Peyer's patch (tissue), 4 donors: Measurements from ENCODE around the gene AGFG2. TPM values are rescaled to one million over a fixed set of nuclear protein-coding genes. Genes with fewer than 3 reads are reported as not detected.
"Not testable (repeated sequence)": the region's sequence is repeated elsewhere in the genome, so short reads cannot be mapped to it uniquely, and the experiment has no call there.

Source experiments
- DNase-seq, 3 donors: peaks; one replicate each; pipeline ENCODE4 v3.0.0-alpha.2; 2017 to 2019
- H3K27ac ChIP-seq, 4 donors: fragments of 200-600 bp; sonication (generic); one replicate each; pipeline ENCODE4 v1.5.1; 2016 to 2019
- H3K27me3 ChIP-seq, 2 donors: fragments of 200-600 bp; sonication (generic); one replicate each; pipeline ENCODE4 v1.5.1; 2019
- H3K36me3 ChIP-seq, 3 donors: fragments of 200-600 bp; sonication (generic); one replicate each; pipeline ENCODE4 v1.5.1; 2016 to 2019
- H3K4me1 ChIP-seq, 4 donors: fragments of 200-600 bp; sonication (generic); one replicate each; pipeline ENCODE4 v1.5.1; 2016 to 2019
- H3K4me3 ChIP-seq, 4 donors: fragments of 200-600 bp; sonication (generic); 1 replicate in 3 of 4; 2 replicates in 1 of 4; pipeline ENCODE4 v1.5.1; 2016 to 2019; ENCODE audit warnings: mild to moderate bottlenecking in 1 of 4
- H3K9me3 ChIP-seq, 4 donors: fragments of 200-600 bp; sonication (generic); one replicate each; pipeline ENCODE4 v1.5.1; 2016 to 2019; ENCODE audit warnings: mild to moderate bottlenecking in 1 of 4
- POLR2A ChIP-seq, 2 donors: fragments of 450-650 bp; IDR thresholded peaks; one replicate each; pipeline ENCODE4 v1.5.1; 2017; ENCODE audit warnings: antibody characterized with exemption in 2 of 2, mild to moderate bottlenecking in 2 of 2, moderate library complexity in 2 of 2
- total RNA-seq, 4 donors: library from RNA; depleted of rRNA; stranded (reverse); fragments of >200 nt; gene quantifications; one replicate each; pipeline ENCODE4 v1.1.0, GENCODE V29; 2016
- TF ChIP-seq, protein P1 (sequence below), 6 experiments: fragments of 450-650 bp in 4 of 6; fragments of 200-600 bp in 2 of 6; sonication (generic) in 1 of 6; IDR thresholded peaks; one replicate each; pipeline ENCODE4 v1.5.1; 2017 to 2019; ENCODE audit warnings: antibody characterized with exemption in 6 of 6, mild to moderate bottlenecking in 3 of 6, moderate library complexity in 1 of 6

The AGFG2 gene
- total RNA-seq, 4 donors from 2014 or later = 38.4 to 63.6 (median 49.9) TPM

GRCh38 chr7:100532165-100533022, 6.6 kb upstream of the AGFG2 start:
- Histone ChIP-seq H3K36me3 (no peaks in the 10 kb centered on the region), H3K27me3 (no peaks in the 10 kb centered on the region), H3K27ac (peak overlapping the region in 2 of 4 donors; percentile 58 to 67), H3K4me3 (no peak overlapping the region), H3K4me1 (no peaks in the 10 kb centered on the region), H3K9me3 (no peaks in the 10 kb centered on the region)
- no peak for DNase-seq
- TF ChIP-seq, protein P1, sequence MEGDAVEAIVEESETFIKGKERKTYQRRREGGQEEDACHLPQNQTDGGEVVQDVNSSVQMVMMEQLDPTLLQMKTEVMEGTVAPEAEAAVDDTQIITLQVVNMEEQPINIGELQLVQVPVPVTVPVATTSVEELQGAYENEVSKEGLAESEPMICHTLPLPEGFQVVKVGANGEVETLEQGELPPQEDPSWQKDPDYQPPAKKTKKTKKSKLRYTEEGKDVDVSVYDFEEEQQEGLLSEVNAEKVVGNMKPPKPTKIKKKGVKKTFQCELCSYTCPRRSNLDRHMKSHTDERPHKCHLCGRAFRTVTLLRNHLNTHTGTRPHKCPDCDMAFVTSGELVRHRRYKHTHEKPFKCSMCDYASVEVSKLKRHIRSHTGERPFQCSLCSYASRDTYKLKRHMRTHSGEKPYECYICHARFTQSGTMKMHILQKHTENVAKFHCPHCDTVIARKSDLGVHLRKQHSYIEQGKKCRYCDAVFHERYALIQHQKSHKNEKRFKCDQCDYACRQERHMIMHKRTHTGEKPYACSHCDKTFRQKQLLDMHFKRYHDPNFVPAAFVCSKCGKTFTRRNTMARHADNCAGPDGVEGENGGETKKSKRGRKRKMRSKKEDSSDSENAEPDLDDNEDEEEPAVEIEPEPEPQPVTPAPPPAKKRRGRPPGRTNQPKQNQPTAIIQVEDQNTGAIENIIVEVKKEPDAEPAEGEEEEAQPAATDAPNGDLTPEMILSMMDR (IDR thresholded peaks at IDR 0.05) = no peak
- no peak for TF ChIP-seq POLR2A (IDR thresholded peaks at IDR 0.05)

- not testable (repeated sequence) for H3K4me3 ChIP-seq, H3K27ac ChIP-seq, H3K36me3 ChIP-seq, H3K27me3 ChIP-seq, H3K9me3 ChIP-seq, DNase-seq
- H3K4me1 ChIP-seq = peaks cover 0 to 13% (median 4%) of the 10 kb centered on the region in 4 donors
Measured at GRCh38 chr7:100535982-100536381, 3.0 kb upstream of the AGFG2 start.

- peaks cover 0 to 17% (median 4%) of the 10 kb centered on the region in 4 donors for H3K4me1 ChIP-seq
- H3K27ac ChIP-seq, H3K36me3 ChIP-seq, H3K4me3 ChIP-seq, DNase-seq, H3K9me3 ChIP-seq, H3K27me3 ChIP-seq: not testable (repeated sequence)
Measured at GRCh38 chr7:100536695-100537094, 2.3 kb upstream of the AGFG2 start.

GRCh38 chr7:100538348-100538653, 702 bp upstream of the AGFG2 start:
- peaks cover 0 to 32% (median 6%) of the 10 kb centered on the region in 4 donors for H3K4me1 ChIP-seq
- no peaks in the 10 kb centered on the region for H3K36me3 ChIP-seq
- H3K27ac ChIP-seq = peak overlapping the region; percentile 35 to 76 (median 64)
- no peak for DNase-seq
- no peaks in the 10 kb centered on the region for H3K27me3 ChIP-seq
- H3K9me3 ChIP-seq = no peaks in the 10 kb centered on the region
- no peak for TF ChIP-seq POLR2A (IDR thresholded peaks at IDR 0.05)
- TF ChIP-seq, protein P1 (IDR thresholded peaks at IDR 0.05) = no peak
- H3K4me3 ChIP-seq = peak overlapping the region; percentile 18 to 43 (median 41)

- no peak for DNase-seq
- H3K9me3 ChIP-seq = no peaks in the 10 kb centered on the region
- no peak for TF ChIP-seq POLR2A (IDR thresholded peaks at IDR 0.05)
- TF ChIP-seq, protein P1 (IDR thresholded peaks at IDR 0.05) = no peak
- H3K27me3 ChIP-seq = no peaks in the 10 kb centered on the region
- peak overlapping the region; percentile 71 to 96 (median 87) for H3K4me3 ChIP-seq
- peaks cover 0 to 45% (median 9%) of the 10 kb centered on the region in 4 donors for H3K4me1 ChIP-seq
- H3K36me3 ChIP-seq = no peaks in the 10 kb centered on the region
- peak overlapping the region; percentile 78 to 87 (median 85) for H3K27ac ChIP-seq
Measured at GRCh38 chr7:100539436-100540006, 518 bp downstream of the AGFG2 start.

DNA sequence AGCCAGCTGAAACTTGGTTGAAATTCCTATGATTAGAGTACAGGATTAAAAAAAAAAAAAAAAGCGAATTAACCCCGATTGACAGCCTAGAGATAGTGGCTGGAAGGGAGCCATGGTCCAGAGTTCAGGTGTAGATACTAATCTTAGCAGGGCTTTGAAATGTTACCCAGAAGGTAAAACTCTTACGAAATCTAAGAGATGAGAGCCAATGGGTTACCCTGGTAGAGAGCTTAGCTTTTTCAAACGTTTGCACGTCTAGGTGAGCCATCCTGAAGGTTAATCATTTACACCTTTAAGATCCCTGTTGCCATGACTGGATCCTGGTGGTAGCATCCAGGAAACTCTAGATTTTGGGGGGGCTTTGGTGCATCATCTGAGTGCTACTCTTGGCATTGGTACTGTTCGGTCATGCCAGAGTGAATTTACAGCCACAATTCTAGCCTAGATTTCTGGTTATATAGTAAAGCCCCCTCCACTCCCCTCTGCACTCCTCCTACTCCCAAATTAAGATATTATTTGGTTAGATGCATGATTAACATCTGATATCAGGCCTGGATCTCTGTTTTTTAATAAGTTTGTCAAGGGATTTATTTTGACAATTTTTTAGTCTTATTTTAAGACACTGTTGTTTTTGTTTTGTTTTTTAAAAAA, 1.2 kb downstream of the AGFG2 start:
- no peaks in the 10 kb centered on the region for H3K27me3 ChIP-seq
- peaks cover 2 to 51% (median 13%) of the 10 kb centered on the region in 4 donors for H3K4me1 ChIP-seq
- H3K27ac ChIP-seq = peak overlapping the region in 3 of 4 donors; percentile 78 to 87 (median 85)
- H3K36me3 ChIP-seq = no peaks in the 10 kb centered on the region
- H3K4me3 ChIP-seq = peak overlapping the region; percentile 71 to 96 (median 87)
- no peaks in the 10 kb centered on the region for H3K9me3 ChIP-seq
- peak in 2 of 3 donors; percentile 59 to 82 for DNase-seq
- TF ChIP-seq, protein P1 (IDR thresholded peaks at IDR 0.05) = no peak
- no peak for TF ChIP-seq POLR2A (IDR thresholded peaks at IDR 0.05)

GRCh38 chr7:100541309-100541708, 2.3 kb downstream of the AGFG2 start:
- peak overlapping the region in 1 of 4 donors; percentile 7 for H3K4me3 ChIP-seq
- DNase-seq, H3K9me3 ChIP-seq, H3K36me3 ChIP-seq, H3K27me3 ChIP-seq: not testable (repeated sequence)
- H3K27ac ChIP-seq = peak overlapping the region in 2 of 4 donors; percentile 15 to 20
- peaks cover 2 to 63% (median 18%) of the 10 kb centered on the region in 4 donors for H3K4me1 ChIP-seq
